HG03159 (cell line): ENCODE data around the gene PHF21A.
"Not testable (repeated sequence)": the region's sequence is repeated elsewhere in the genome, so short reads cannot be mapped to it uniquely, and the experiment has no call there.

Source experiments
- ATAC-seq: cut with Tn5 transposase; IDR thresholded peaks from one replicate; pipeline ENCODE4 v1.9.1; 2021; ENCODE audit warnings: mild to moderate bottlenecking, moderate library complexity; ENCODE audit not compliant: unreplicated experiment

Gene PHF21A

DNA sequence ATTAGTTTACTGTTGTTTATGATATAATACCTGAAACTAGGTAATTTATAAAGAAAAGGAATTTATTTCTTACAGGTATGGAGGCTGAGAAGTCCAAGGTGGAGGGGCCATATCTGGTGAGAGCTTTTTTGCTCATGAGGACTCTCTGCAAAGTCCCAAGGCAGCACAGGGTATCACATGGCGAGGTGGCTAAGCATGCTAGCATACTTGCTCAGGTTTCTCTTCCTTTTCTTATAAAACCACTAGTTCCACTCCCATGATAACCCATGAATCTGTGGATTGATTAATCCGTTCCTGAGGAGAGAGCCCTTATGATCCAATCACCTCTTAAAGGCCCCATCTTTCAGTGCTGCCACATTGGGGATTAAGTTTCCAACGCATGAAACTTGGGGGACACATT lies 82.7 kb downstream of the PHF21A start:
- ATAC-seq = no peak

- ATAC-seq = no peak
These were observed 84.3 kb downstream of the PHF21A start for GRCh38 chr11:46036969-46037368.

DNA sequence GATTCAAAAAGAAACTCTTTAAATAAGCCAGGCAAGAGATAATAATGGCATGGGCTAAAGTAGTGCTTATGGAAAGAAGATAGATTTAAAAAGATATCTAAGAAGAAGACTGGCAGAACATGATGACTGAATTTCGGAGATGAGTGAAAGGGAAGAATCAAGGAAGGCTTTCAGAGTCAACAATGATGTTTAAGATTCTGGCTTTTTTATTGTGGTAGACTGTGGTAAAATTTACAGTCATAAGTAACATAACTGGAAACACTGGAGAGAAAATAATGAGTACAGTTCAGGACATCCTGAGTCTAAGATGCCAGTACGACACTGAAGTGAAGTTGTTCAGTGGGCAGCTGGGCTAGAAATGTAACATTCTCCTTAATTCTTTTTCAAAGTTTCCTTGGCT lies 85.2 kb downstream of the PHF21A start:
- ATAC-seq = no peak

GRCh38 chr11:46034041-46034440 lies 87.2 kb downstream of the PHF21A start:
- ATAC-seq = no peak

GRCh38 chr11:46026606-46027293 lies 94.5 kb downstream of the PHF21A start:
- no peak for ATAC-seq

DNA sequence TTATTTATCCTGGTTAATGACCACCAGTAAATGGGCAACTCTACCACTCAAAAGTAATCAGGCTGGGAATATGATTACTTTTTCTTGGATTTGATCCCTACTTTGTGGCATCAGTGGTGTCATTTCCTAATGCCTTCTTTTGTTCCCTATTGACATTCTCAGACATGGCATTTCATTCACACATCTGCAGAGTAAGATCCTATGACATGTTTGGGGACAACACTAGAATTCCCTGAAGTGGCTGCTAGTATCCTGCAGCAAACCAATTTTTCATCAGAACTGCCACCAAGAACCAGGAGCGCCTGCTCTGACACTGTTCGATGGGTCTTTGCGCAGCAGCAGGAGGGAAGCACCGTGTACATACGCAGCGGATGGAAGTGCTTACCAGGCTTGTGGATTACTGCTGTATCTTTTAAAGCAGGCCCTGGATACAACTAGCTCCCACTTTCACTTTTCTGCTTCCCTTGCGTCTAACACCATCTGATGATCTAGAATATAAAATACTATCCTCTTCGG lies 101.1 kb downstream of the PHF21A start:
- no peak for ATAC-seq

GRCh38 chr11:46018651-46019050 lies 102.6 kb downstream of the PHF21A start:
- no peak for ATAC-seq

GRCh38 chr11:46017341-46017740 lies 103.9 kb downstream of the PHF21A start:
- no peak for ATAC-seq

GRCh38 chr11:46015941-46016340 lies 105.3 kb downstream of the PHF21A start:
- no peak for ATAC-seq

GRCh38 chr11:46014168-46014567 lies 107.1 kb downstream of the PHF21A start:
- ATAC-seq = not testable (repeated sequence)

DNA sequence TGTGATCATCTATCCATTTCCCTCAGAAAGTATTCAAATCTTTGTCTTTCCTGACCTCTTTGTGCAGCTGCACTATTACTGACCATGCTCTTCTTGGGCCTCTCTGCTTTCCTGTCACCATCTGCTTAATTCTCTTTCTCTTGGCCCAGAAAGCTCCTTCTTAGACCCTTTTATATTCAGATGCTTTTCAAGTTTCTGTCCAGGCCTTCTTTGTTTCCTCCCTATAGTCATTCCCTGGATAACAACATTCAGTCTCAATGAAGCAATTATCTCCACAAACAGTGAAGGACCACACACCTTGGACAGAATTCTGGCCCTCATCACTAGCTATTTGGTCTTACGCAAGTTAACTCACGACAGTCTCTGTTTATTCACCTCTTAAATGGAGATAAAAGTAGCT lies 109.1 kb downstream of the PHF21A start:
- no peak for ATAC-seq

DNA sequence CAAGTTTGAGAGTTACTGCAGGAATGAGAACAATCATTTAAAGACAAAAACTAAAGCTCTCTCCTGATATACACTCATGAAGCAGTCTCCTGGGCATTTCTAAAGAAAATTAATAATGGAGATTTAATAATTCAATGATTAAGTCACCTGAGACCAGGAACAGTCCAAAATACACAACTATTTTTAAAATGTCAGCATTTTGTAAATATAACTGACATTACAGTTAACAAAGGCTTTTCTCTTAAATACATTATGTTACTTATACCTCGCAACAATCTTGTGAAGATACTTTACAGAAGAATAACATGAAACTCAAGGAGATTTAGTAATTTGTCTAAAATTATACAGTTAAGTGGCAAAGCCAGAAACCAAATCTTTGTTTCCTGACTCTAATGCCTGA lies 111.2 kb downstream of the PHF21A start:
- no peak for ATAC-seq

DNA sequence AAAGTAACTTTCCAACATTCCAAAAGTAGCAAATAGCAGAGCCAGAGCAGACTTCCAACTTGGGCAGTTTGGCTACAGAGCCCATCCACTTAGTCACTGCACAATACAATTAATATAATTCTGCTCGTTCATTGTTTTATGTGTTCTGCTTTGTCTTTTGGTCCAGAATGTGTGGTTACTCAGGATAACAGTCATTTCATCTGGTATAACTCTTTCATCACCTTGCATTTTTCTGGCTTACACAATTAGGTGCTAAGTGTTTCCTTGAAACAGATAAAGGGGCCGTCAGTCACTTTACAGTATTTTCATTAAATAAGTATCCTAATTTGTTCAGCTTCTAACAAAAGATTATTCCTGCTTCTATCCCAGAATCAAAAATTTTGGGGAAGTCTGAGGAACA lies 111.6 kb downstream of the PHF21A start:
- no peak for ATAC-seq

DNA sequence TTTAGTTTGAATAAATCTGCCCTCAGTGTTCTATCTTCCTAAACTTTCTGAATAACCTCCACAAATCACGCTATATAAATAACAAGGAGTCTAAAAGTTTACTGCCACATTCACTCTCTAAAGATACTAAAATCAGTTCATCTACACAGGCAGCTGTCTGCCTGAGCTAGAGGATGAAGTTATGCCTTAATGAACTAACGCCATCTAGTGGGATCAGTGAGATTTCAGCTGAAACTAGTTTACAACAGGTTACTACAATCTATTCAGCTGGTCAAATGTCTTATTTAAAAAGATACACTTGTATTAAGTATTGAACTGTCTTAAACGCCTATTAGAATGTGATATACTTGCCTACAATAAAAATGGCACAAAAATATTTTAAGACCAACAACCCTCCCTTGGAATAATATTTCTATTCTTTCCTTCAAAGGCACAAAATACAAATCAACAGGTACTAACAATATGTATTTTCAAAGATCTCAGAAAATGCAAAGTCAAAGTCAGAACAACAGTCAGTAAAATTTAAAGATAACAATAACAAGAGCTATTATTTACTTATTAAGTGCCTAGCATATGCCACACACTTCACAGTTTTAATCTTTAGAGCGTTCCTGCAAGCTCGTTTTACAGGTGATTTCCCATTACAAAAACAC lies 114.7 kb downstream of the PHF21A start:
- ATAC-seq = no peak

DNA sequence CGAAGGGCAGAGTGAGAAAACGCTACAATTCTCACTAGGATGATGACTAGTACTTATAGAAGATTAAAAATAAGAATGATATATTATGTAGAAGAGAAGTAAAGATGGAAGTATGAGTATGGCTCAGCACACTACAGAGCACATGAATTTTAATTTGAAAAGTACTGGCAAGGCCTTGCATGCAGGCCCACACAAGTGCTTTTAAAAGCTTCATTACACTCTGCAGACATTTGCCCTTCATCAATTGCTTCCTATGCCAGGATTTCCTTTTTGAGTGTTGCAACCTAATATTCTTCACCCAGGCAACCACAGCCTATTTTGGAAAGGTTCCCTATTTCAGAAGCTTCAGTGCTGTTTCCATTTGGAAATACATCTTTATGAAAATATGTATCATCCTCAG lies 117.7 kb downstream of the PHF21A start:
- ATAC-seq = no peak

GRCh38 chr11:46002189-46002588 lies 119.1 kb downstream of the PHF21A start:
- ATAC-seq = no peak

- no peak for ATAC-seq
These were observed 119.8 kb downstream of the PHF21A start for GRCh38 chr11:46001448-46001914.

- no peak for ATAC-seq
These were observed 123.7 kb downstream of the PHF21A start for GRCh38 chr11:45997599-45997998.

GRCh38 chr11:45995342-45995734 lies 125.9 kb downstream of the PHF21A start:
- ATAC-seq = no peak

- ATAC-seq = no peak
These were observed 126.6 kb downstream of the PHF21A start for GRCh38 chr11:45994371-45995341.

- no peak for ATAC-seq
These were observed 127.7 kb downstream of the PHF21A start for GRCh38 chr11:45993531-45994001.
